Stimulated activated naive CD4-positive, alpha-beta T cell (primary cell): Measurements from ENCODE around the gene ADARB1.
A peak's percentile ranks its signal among the peaks of the same experiment; 100 is the strongest.
"Not testable (repeated sequence)": the region's sequence is repeated elsewhere in the genome, so short reads cannot be mapped to it uniquely, and the experiment has no call there.

Experiments used
- DNase-seq, 6 experiments: peaks; one replicate each; lab custom pipeline; 2025; lab: John Stamatoyannopoulos, UW

ADARB1 gene

GRCh38 chr21:45116066-45116465, 41.7 kb downstream of the ADARB1 start:
- DNase-seq, result no peak

- DNase-seq, result no peak
These were observed 42.9 kb downstream of the ADARB1 start for GRCh38 chr21:45117314-45117713.

GRCh38 chr21:45118099-45118498, 43.7 kb downstream of the ADARB1 start:
- no peak for DNase-seq

- no peak for DNase-seq
These were observed 45.4 kb downstream of the ADARB1 start for GRCh38 chr21:45119812-45120211.

GRCh38 chr21:45120975-45121374, 46.6 kb downstream of the ADARB1 start:
- DNase-seq, result no peak

GRCh38 chr21:45122030-45122429, 47.6 kb downstream of the ADARB1 start:
- DNase-seq, result no peak

- no peak for DNase-seq
These were observed 48.2 kb downstream of the ADARB1 start for GRCh38 chr21:45122432-45123132.

- DNase-seq, result no peak
These were observed 49.1 kb downstream of the ADARB1 start for GRCh38 chr21:45123440-45123839.

- DNase-seq, result no peak
These were observed 50.2 kb downstream of the ADARB1 start for GRCh38 chr21:45124596-45124995.

GRCh38 chr21:45125357-45125756, 51.0 kb downstream of the ADARB1 start:
- no peak for DNase-seq

- DNase-seq, result no peak
These were observed 51.8 kb downstream of the ADARB1 start for GRCh38 chr21:45126204-45126626.

GRCh38 chr21:45126983-45127382, 52.6 kb downstream of the ADARB1 start:
- no peak for DNase-seq

GRCh38 chr21:45127937-45128336, 53.6 kb downstream of the ADARB1 start:
- DNase-seq, result no peak

- peak; percentile 55 to 78 (median 71) for DNase-seq
These were observed 54.3 kb downstream of the ADARB1 start for GRCh38 chr21:45128613-45129188.

- no peak for DNase-seq
These were observed 55.0 kb downstream of the ADARB1 start for GRCh38 chr21:45129189-45129923.

GRCh38 chr21:45130324-45130774, 56.0 kb downstream of the ADARB1 start:
- DNase-seq, result no peak

GRCh38 chr21:45131537-45131999, 57.2 kb downstream of the ADARB1 start:
- DNase-seq, result no peak

- DNase-seq, result no peak
These were observed 58.6 kb downstream of the ADARB1 start for GRCh38 chr21:45132841-45133573.

GRCh38 chr21:45133574-45134278, 59.3 kb downstream of the ADARB1 start:
- not testable (repeated sequence) for DNase-seq

- no peak for DNase-seq
These were observed 60.1 kb downstream of the ADARB1 start for GRCh38 chr21:45134279-45135076.

- DNase-seq, result no peak
These were observed 60.7 kb downstream of the ADARB1 start for GRCh38 chr21:45135122-45135521.
